Skeletal muscle cell (primary cell): Measurements from ENCODE around the gene CEACAM5.

ENCODE experiments used
- DNase-seq: peaks from one replicate; pipeline ENCODE4 v3.0.0-alpha.2; 2010; ENCODE audit warnings: low read depth
- H3K4me3 ChIP-seq: 2 replicates; pipeline ENCODE4 v1.5.1; 2011; ENCODE audit warnings: low read depth, mild to moderate bottlenecking, control low read depth, low read length, moderate library complexity

Gene CEACAM5

GRCh38 chr19:41774515-41774980 is 66.1 kb downstream of the CEACAM5 start:
- H3K4me3 ChIP-seq, result no peak overlapping the region
- DNase-seq, result no peak

DNA sequence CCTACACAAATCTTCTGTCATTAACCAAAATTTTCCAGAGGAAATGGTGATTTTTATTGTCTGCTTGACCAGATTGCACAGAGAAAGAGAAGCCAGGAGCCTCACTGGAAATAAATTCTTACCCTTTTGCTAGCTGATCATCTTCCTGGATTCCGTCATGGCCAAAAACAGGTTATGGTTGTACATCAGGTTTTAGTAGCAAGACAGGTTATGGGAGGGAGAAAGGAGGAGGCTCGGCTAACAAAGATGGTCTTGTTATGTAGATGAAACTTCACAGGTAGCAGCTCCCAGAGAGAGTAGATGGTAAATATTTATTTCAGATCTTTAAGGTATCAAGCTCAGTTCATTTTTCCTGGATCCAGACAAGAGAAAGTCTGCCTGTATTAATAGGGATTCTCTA is 68.3 kb downstream of the CEACAM5 start:
- DNase-seq, result no peak
- no peak overlapping the region for H3K4me3 ChIP-seq
